ENCODE results near the gene GRIK3. TPM values are rescaled to one million over a fixed set of nuclear protein-coding genes. Genes with fewer than 3 reads are reported as not detected.

Gene GRIK3
- total and polyA plus RNA-seq, 2 of the 8 experiments (the other 6 are each of a cell fraction or from before 2014, with no cell fraction given) = 2.1 to 3.4 TPM

- TF ChIP-seq ATF3 (IDR thresholded peaks at IDR 0.05; ENCODE audit: insufficient read depth, low read depth, low read length) (no peak), RNF2 (IDR thresholded peaks at IDR 0.05; ENCODE audit: borderline replicate concordance, low read depth, low read length, missing control alignments, poor library complexity, severe bottlenecking) (no peak), YY1 (IDR thresholded peaks at IDR 0.05; ENCODE audit: low read depth, low read length) (no peak), CEBPB (IDR thresholded peaks at IDR 0.05; ENCODE audit: low read depth, low read length) (no peak)
These were observed 166.7 kb downstream of the GRIK3 start (continued) for GRCh38 chr1:36867575-36867974.
